ENCODE data around the gene ZSCAN21.

The ZSCAN21 gene

DNA sequence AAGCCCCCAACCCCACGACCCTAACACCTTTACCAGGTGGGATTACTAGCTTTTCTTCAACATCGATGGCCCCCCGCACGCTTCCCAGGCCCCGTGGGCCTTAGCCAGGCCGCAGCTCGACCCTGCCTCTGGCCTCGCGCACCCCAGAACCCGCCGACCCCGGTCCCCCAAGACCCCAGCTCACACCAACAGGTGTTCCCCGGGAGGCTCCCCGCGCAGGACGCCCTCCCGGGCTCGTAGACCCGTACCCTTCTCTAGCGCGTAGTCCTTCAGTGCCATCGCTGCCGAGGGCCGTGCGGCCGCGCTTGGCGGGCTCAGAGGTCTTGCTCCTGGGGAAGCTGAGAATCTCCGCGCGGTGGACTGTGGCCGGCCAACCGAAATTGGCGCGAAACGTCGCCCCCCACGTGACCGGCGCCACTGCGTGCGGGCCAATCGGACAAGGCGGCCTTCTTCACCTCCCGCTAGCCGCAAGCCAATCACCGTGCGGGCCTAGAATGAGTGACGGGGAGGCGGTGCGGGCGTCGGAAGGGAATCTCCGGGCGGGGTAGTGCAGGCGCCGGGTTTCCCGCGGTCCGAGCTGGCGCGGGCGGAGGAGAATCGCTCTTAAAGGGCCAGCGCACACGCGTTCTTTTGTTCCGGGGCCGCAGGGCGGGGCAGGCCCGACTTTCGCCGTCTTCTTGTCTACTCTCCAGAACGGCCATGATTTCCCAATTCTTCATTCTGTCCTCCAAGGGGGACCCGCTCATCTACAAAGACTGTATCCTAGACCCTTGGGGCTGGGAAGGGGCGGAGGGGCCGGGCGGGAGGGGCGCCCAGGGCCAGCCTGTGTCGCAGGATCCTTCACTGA lies 51.7 kb downstream of the ZSCAN21 start, which contains the start of the genes AP4M1 and MCM7:
TSS of gene AP4M1 (plus strand) at position 628 of the 847 bp plus-strand sequence. CDS start at position 700, 72 bp downstream.
TSS of gene MCM7 (minus strand) at position 382 of the 847 bp plus-strand sequence. CDS start at position 279, 103 bp downstream.
- peak; percentile 94 to 97 for DNase-seq

DNA sequence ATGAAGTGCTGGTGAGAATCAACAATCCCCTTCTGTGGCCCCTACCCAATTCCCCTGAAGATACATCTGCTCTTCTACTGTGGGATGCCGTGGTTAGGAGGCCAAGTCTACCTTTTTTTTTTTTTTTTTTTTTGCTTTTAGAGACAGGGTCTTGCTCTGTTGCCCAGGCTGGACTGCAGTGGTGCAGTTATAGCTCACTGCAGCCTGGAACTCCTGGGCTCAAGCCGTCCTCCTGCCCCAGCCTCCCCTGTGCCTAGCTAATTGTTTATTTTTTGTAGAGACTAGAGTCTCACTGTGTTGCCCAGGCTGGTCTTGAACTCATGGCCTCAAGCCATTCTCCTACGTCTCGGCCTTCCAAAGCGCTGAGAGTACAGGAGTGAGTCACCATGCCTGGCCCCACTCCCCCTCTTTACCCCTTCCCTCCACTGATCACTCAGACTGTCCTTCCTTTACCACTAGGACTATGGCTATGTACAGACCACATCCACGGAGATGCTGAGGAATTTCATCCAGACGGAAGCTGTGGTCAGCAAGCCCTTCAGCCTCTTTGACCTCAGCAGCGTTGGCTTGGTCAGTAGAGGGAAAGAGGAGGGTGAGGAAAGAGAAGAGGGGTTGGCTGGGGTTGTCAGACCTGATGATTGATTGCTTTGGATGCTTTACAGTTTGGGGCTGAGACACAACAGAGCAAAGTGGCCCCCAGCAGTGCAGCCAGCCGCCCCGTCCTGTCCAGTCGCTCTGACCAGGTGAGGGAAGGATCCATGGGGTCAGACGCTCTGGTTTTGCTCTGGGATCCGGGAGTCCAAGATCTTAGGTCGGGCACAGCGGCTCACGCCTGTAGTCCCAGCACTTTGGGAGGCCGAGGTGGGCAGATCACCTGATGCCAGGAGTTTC lies 53.6 kb downstream of the ZSCAN21 start:
- DNase-seq, result no peak

DNA sequence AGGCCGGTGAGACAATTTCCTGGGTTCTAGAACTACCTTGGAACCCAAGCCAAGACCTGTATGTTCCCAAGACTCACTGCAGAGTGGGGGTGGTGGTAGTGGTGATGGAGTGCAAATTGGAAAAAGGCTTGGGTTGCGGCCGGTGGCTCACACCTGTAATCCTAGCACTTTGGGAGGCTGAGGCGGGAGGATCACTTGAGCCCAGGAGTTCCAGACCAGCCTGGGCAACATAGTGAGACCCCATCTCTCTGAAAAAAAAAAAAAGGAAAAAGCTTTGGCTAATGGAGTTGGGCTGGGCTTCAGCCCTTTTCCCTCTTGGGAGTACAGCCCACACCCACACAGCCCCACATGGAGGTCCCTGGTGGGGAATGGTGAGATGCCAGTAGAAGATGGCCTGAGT lies 56.0 kb downstream of the ZSCAN21 start:
- DNase-seq, result no peak

DNA sequence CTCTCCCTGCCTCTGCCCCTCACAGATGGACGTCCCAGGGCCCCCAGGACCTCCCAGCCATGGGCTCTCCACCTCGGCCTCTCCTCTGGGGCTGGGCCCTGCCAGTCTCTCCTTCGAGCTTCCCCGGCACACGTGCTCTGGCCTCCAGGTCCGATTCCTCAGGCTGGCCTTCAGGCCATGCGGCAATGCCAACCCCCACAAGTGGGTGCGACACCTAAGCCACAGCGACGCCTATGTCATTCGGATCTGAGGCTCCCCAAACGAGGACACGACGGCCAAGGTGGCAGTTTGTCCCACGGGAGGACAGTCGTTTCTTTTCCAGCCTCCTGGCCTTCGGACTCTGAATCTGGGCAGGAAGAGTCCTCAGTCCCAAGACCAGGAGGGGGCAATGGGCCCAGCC lies 57.1 kb downstream of the ZSCAN21 start:
- DNase-seq, result no peak

DNA sequence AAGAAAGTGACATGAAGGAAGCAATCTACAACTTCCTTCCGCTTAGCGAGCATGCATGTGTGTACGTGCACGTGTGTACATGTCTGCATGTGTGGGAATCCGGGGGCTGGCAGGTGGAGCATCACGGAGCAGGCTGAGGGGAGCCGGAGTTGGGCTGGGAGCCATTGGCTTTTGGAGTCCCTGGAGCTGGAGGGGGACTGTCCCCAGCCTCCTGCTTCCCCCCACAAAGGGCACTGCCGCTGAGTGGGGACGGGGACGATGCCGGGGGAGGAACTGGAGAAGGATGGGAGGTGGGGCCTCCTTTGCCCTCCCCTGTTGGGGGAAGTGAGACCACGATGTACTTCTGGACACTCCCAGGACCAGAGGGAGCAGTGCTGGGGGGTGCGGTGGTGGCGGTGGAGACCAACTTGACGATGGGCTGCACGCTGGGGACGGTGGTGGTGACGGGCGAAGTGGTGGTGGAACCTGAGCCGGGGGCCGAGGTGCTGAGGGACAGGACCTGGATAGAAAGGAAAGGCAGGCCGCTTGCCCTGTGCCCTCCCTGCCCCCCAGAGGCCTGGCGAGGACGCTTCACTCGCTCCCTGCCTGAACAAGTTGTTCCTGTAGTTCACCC lies 57.7 kb downstream of the ZSCAN21 start:
- DNase-seq, result no peak

DNA sequence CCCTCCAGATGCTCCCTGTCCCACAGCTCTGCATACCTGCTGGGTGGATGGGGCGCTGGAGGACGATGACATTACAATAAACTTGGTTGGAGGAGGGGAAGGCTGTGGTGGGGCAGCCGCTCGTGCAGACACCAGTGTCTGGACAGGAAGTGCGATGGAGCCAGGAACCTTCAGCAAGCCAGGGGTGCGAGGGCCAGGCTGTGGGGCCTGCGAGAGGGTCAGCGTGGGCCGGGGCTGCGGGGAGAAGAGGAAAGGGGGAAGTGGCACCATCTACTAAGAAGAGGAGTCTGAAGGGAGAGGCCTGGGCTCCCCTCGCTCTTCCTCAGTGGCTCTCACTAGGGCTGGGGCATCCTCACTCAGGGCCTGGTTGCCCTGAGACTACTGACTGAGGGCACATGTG lies 58.3 kb downstream of the ZSCAN21 start:
- DNase-seq, result no peak

DNA sequence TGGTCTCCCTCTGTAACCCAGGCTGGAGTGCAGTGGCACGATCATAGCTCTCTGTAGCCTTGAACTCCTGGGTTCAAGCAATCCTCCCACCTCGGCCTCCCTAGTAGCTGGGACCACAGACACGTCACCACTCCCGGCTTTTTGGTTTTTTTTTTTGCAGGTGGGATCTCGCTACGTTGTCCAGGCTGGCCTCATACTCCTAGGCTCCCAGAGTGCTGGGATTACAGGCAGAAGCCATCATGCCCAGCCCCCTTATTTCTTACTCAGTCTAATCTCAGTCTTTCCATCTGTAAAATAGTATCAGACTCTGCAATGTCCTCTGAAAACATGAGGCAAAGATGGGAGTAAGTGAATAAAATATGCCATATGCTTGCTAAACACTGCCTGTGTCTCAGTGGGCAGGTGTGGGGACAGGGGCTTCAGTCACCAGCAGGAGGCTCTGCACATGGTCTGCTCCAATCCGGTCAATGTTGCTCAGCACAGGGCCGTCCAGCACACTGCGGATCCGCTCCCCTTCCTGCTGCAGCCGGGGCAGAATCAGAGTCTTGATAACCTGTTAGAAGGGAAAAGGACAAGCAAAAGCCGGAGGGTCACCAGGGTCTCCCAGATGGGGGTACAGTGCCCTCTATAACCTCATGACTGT lies 60.1 kb downstream of the ZSCAN21 start:
- DNase-seq, result no peak

DNA sequence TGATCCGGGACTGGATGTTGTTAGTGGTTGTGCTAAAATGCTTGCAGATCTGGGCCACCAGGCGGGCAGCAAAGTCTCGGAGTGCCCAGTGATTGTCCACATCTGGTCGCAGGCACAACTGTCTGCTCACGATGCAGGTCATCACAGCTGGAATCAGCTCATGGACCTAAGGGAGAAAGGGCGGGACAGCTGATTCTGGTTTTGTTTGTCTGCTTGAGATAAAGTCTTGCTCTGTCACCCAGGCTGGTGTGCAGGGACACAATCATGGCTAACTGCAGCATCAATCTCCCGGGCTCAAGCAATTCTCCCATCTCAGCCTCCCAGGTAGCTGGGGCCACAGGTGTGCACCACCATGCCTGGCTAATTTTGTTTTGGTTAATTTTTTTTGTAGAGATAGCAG lies 61.6 kb downstream of the ZSCAN21 start:
- DNase-seq, result no peak

DNA sequence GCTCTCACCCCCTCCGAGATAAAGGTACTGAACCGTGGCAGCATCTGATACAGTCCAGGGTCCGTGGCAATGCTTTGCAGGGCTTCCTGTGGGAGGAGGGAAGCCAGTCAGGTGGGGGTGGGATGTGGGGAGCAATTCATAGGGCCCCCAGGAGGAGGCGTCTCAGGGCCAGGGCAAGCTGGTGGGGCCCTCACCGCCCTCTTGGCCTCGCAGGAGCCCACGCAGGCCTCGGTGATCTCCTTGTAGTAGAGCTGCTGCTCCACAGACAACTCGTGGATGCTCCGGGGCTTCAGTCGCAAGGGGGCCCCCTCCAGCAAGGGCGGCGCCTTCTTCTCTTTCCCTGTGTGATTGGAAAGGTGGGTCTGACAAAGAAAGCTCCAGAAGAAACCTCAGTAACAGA lies 62.3 kb downstream of the ZSCAN21 start:
- DNase-seq, result no peak

Measured in NCI-H524 (cell line).